Left lung (tissue), 10 donors: ENCODE measurements around the gene HAGH. TPM values are rescaled to one million over a fixed set of nuclear protein-coding genes. Genes with fewer than 3 reads are reported as not detected.
"Not testable (repeated sequence)": the region's sequence is repeated elsewhere in the genome, so short reads cannot be mapped to it uniquely, and the experiment has no call there.

ENCODE experiments used
- ATAC-seq: fragments of 200-7000 bp; cut with Tn5 transposase; one replicate; pipeline ENCODE4 v1.9.1; 2020; ENCODE audit warnings: moderate library complexity
- DNase-seq, 4 donors: peaks; one replicate each; pipeline ENCODE4 v3.0.0-alpha.2; 2013 to 2020
- H3K27ac ChIP-seq, 2 donors: fragments of 200-600 bp; sonication (generic) in 1 of 2; one replicate each; pipeline versions ENCODE4 v1.5.0 to v1.8.0; 2020 to 2021
- H3K27me3 ChIP-seq, 2 donors: fragments of 200-600 bp; sonication (generic) in 1 of 2; one replicate each; pipeline versions ENCODE4 v1.5.0 to v1.8.0; 2020 to 2021
- H3K36me3 ChIP-seq, 2 donors: fragments of 200-600 bp; sonication (generic) in 1 of 2; one replicate each; pipeline versions ENCODE4 v1.5.0 to v1.8.0; 2020 to 2021
- H3K4me1 ChIP-seq, 2 donors: fragments of 200-600 bp; one replicate each; pipeline ENCODE4 v1.8.0; 2021
- H3K4me3 ChIP-seq, 2 donors: fragments of 200-600 bp; sonication (generic) in 1 of 2; one replicate each; pipeline versions ENCODE4 v1.5.0 to v1.8.0; 2020 to 2021; ENCODE audit warnings: mild to moderate bottlenecking in 1 of 2
- H3K9me3 ChIP-seq, 2 donors: fragments of 200-600 bp; sonication (generic) in 1 of 2; one replicate each; pipeline versions ENCODE4 v1.5.0 to v1.8.0; 2020 to 2021
- intact Hi-C, 2 donors: fragments of 100-400 bp; cut with DNase I; formaldehyde crosslinking; loops; one replicate each; pipeline versions ENCODE4 v1.11.2 to v1.14.2; 2022
- polyA plus RNA-seq, 6 donors: library from polyadenylated mRNA; unstranded; fragments of 120-200 nt; gene quantifications; one replicate each; pipeline ENCODE4 v1.2.1, GENCODE V29; 2013; ENCODE audit not compliant: insufficient read length in 6 of 6
- total RNA-seq, 2 donors: library from RNA; stranded (reverse); fragmentation: NEBNext Ultra II Directional; extraction: Animal tissue kit (Norgen Biotek cat#: 25700); gene quantifications; one replicate each; pipeline ENCODE4 v1.2.1, GENCODE V29; 2021
- TF ChIP-seq, protein P1 (sequence below), 2 donors: fragments of 200-600 bp; sonication (generic) in 1 of 2; IDR thresholded peaks; one replicate each; pipeline versions ENCODE4 v1.5.0 to v1.8.0; 2021; ENCODE audit warnings: antibody characterized with exemption in 2 of 2
- donor health status: DM: no; HTN: yes; CAD: no.
- donor health status: DM: no; HTN: no; CAD: no.

HAGH gene
- total and polyA plus RNA-seq, 8 donors: 21.0 to 62.0 (median 26.7) TPM

- no peaks in the 10 kb centered on the region for H3K4me1 ChIP-seq
- TF ChIP-seq, protein P1, sequence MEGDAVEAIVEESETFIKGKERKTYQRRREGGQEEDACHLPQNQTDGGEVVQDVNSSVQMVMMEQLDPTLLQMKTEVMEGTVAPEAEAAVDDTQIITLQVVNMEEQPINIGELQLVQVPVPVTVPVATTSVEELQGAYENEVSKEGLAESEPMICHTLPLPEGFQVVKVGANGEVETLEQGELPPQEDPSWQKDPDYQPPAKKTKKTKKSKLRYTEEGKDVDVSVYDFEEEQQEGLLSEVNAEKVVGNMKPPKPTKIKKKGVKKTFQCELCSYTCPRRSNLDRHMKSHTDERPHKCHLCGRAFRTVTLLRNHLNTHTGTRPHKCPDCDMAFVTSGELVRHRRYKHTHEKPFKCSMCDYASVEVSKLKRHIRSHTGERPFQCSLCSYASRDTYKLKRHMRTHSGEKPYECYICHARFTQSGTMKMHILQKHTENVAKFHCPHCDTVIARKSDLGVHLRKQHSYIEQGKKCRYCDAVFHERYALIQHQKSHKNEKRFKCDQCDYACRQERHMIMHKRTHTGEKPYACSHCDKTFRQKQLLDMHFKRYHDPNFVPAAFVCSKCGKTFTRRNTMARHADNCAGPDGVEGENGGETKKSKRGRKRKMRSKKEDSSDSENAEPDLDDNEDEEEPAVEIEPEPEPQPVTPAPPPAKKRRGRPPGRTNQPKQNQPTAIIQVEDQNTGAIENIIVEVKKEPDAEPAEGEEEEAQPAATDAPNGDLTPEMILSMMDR (IDR thresholded peaks at IDR 0.05): no peak
- ATAC-seq: no peak
- DNase-seq: no peak
- intact Hi-C loops: no loop called here
- H3K36me3 ChIP-seq: no peaks in the 10 kb centered on the region
- no peak overlapping the region for H3K27ac ChIP-seq
- peaks cover 0 to 11% of the 10 kb centered on the region in 2 donors for H3K9me3 ChIP-seq
- H3K4me3 ChIP-seq: no peak overlapping the region
- H3K27me3 ChIP-seq: no peaks in the 10 kb centered on the region
Measured at GRCh38 chr16:1800701-1801100, 25.9 kb downstream of the HAGH start.

DNA sequence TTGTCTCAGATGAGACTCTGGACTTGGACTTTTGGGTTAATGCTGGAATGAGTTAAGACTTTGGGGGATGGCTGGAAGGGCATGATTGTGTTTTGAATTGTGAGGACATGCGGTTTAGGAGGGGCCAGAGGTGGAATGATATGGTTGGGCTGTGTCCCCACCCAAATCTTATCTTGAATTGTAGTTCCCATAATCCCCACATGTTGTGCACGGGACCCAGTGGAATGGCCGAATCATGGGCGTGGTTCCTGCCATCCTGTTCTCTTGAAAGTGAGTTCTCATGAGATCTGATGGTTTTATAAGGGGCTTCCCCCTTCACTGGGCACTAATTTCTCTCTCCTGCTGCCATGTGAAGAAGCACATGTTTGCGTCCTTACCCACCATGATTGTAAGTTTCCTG lies 27.4 kb downstream of the HAGH start:
- H3K36me3 ChIP-seq, H3K4me3 ChIP-seq, H3K4me1 ChIP-seq, ATAC-seq, DNase-seq, H3K27ac ChIP-seq, intact Hi-C loops, H3K27me3 ChIP-seq: not testable (repeated sequence)
- H3K9me3 ChIP-seq: peaks cover 0 to 11% of the 10 kb centered on the region in 2 donors

DNA sequence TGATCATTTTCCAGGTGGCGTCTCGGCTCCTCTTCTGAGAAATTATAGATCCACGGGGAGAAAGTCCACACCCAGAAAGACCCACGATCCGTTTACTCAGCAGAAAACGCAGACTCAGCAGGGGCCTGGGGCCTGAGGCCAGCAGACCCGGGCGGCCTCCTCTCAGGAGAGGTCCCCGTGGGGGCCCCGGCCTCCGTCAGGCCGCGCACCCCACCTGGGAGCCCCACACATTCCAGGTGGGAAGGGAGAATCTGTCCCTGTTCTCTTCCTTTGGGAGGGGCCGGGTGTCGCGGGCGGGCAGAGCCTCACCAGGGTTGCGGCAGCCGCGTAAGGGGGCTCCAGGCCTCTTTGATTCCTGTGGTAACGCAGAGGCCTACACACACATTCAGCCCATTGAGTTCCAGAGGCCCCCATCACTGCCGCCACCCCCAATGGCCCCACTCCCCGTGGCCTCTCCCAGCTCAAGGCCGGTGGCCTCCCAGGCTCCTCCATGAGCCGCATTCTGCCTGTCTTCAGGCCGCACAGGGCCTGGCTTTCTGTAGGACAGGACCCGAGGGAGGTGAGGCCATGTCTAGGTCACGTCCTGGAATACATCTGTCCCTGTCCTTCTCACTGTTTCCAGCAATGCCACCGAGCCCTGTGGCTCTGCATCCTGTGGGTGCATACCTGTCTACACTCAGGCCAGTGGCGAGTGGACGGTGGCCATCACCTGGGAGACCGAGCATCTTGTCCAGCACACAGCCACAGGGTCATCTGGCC lies 31.5 kb downstream of the HAGH start:
- Histone ChIP-seq H3K4me1 (no peaks in the 10 kb centered on the region), H3K4me3 (no peak overlapping the region), H3K9me3 (peaks cover 0 to 11% of the 10 kb centered on the region in 2 donors), H3K27me3 (no peaks in the 10 kb centered on the region), H3K36me3 (peaks cover 0 to 24% of the 10 kb centered on the region in 2 donors), H3K27ac (no peak overlapping the region)
- ATAC-seq (no peak), DNase-seq (no peak)
- intact Hi-C loops: no loop called here
- TF ChIP-seq, protein P1 (IDR thresholded peaks at IDR 0.05): no peak

- Histone ChIP-seq H3K36me3 (peaks cover 0 to 32% of the 10 kb centered on the region in 2 donors), H3K4me3 (peak overlapping the region in 1 of 2 donors; percentile 6), H3K27me3 (no peaks in the 10 kb centered on the region), H3K27ac (no peak overlapping the region), H3K9me3 (peaks cover 0 to 11% of the 10 kb centered on the region in 2 donors), H3K4me1 (no peaks in the 10 kb centered on the region)
- DNase-seq (peak in 3 of 4 donors; percentile 51 to 83 (median 58)), ATAC-seq (peak; percentile 91)
- TF ChIP-seq, protein P1 (IDR thresholded peaks at IDR 0.05): no peak
- intact Hi-C loops: no loop called here
Measured at GRCh38 chr16:1794221-1794871, 32.3 kb downstream of the HAGH start.

GRCh38 chr16:1793578-1794220 lies 32.9 kb downstream of the HAGH start, which contains the start of gene IGFALS:
Gene IGFALS (minus strand): TSS chr16:1793705. CDS start chr16:1793652, 53 bp downstream.
- Histone ChIP-seq H3K4me1 (no peaks in the 10 kb centered on the region), H3K27me3 (no peaks in the 10 kb centered on the region), H3K36me3 (peaks cover 0 to 38% of the 10 kb centered on the region in 2 donors), H3K4me3 (peak within 1 kb of the TSS in 1 of 2 donors; percentile 6), H3K27ac (no peak within 1 kb of the TSS), H3K9me3 (peaks cover 0 to 10% of the 10 kb centered on the region in 2 donors)
- TF ChIP-seq, protein P1 (IDR thresholded peaks at IDR 0.05): no peak
- DNase-seq: peak in 2 of 4 donors; percentile 40 to 80
- intact Hi-C loops: no loop called here
- ATAC-seq: peak; percentile 79
